Activated naive CD4-positive, alpha-beta T cell treated with anti-CD3 and anti-CD28 coated beads, Interleukin-2, amount 50 U/mL, for 72 hours (primary cell): ENCODE data around the gene ITLN2. TPM values are rescaled to one million over a fixed set of nuclear protein-coding genes. Genes with fewer than 3 reads are reported as not detected.
"Not testable (repeated sequence)": the region's sequence is repeated elsewhere in the genome, so short reads cannot be mapped to it uniquely, and the experiment has no call there.

Experiments
- ATAC-seq, 2 donors: fragments of 150-1000 bp; cut with Tn5 transposase; 2 replicates each; pipeline ENCODE4 v1.10.0; 2021; ENCODE audit warnings: mild to moderate bottlenecking in 2 of 2, moderate library complexity in 2 of 2
- DNase-seq, 2 donors: peaks; one replicate each; pipeline ENCODE4 v3.0.0; 2021 to 2022; ENCODE audit warnings: low spot score in 2 of 2
- H3K27ac Mint-ChIP-seq, 2 donors: one replicate each; pipeline ENCODE4 v1.8.0; 2022; ENCODE audit warnings: mild to moderate bottlenecking in 2 of 2, mixed read lengths in 2 of 2
- H3K36me3 Mint-ChIP-seq, 2 donors: one replicate each; pipeline ENCODE4 v1.8.0; 2022; ENCODE audit warnings: mixed read lengths in 2 of 2
- H3K9me3 Mint-ChIP-seq, 2 donors: one replicate each; pipeline ENCODE4 v1.8.0; 2022; ENCODE audit warnings: mixed read lengths in 2 of 2
- total RNA-seq, 2 donors: library from RNA; stranded (reverse); gene quantifications; one replicate each; pipeline ENCODE4 v1.2.3, GENCODE V29; 2022

ITLN2 gene
- total RNA-seq, 2 donors from 2014 or later = not detected

DNA sequence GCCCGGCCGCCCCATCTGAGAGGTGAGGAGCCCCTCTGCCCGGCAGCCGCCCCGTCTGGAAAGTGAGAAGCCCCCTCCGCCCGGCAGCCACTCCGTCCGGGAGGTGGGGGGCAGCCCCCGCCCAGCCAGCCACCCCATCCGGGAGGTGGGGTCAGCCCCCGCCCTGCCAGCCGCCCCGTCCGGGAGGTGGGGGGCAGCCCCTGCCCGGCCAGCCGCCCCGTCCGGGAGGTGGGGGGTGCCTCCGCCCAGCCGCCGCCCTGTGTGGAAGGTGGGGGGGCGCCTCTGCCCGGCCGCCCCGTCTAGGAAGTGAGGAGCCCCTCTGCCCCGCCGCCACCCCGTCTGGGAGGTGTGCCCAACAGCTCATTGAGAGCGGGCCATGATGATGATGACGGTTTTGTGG lies 21.3 kb downstream of the ITLN2 start:
- H3K27ac Mint-ChIP-seq, H3K9me3 Mint-ChIP-seq, H3K36me3 Mint-ChIP-seq, ATAC-seq, DNase-seq: not testable (repeated sequence)

DNA sequence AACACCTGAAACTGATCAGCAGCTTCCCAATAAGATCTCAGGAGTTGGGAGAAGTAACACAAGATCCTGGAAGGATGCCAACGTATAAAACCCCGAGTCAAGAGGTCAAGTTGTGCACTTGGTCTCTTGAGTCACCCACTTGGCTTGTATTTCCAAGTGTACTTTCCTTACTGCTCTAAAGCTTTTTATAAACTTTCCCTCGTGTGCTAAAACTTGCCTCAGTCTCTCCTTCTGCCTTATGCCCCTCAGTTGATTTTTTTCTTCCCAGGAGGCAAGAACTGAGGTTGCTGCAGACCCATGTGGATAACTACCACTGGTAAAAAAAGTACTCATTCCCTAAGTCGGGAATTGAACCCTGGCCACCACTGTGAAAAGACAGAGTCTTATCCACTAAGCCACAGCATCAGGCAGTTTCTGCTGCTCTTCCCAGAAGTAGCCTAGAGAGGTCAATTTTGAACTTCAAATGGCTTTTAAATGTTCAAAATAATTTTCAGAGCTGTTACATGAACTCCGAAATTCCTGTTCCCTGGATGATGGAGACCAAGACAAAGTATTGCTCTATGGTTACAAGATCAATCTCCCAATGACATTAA lies 28.9 kb downstream of the ITLN2 start:
- DNase-seq = no peak
- Mint-ChIP-seq H3K27ac (no peak overlapping the region), H3K9me3 (peaks cover 4 to 15% of the 10 kb centered on the region in 2 donors), H3K36me3 (peaks cover 10 to 28% of the 10 kb centered on the region in 2 donors)
- no peak for ATAC-seq

DNA sequence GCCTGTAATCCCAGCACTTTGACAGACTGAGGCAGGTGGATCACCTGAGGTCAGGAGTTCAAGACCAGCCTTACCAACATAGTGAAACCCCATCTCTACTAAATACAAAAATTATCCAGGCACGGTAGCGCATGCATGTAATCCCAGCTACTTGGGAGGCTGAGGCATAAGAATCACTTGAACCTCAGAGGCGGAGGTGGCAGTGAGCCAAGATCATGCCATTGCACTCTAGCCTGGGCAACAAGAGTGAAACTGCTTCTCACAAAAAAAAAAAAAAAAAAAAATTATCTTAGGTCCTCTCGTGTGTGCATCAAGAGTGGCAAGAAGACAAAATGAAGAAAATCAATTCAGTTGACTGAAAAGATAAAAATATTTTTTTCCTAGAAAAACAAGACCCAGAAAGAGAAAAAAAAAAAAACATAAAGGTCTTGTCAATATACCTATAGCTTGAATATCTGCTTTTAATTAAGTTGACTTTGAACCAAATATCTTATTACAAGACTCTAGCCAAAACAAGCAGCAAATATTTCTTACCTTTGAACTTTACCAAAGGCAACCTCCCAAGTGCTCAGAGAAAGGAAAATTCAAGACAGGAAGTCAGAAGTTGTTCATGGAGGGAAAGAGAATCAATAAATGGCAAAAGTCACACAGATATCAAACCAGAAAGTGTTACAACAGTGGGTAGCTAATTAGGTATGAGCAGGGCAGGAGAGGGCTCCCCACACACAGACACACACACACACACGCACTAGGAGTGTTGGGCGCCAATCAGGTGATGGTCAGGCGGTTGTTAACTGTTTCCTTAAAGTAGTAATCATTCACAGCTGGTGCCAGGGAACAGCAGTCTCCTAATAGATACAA lies 29.6 kb downstream of the ITLN2 start:
- H3K36me3 Mint-ChIP-seq = peaks cover 10 to 29% of the 10 kb centered on the region in 2 donors
- H3K9me3 Mint-ChIP-seq = peaks cover 4 to 17% of the 10 kb centered on the region in 2 donors
- H3K27ac Mint-ChIP-seq = no peak overlapping the region
- DNase-seq (no peak), ATAC-seq (no peak)

DNA sequence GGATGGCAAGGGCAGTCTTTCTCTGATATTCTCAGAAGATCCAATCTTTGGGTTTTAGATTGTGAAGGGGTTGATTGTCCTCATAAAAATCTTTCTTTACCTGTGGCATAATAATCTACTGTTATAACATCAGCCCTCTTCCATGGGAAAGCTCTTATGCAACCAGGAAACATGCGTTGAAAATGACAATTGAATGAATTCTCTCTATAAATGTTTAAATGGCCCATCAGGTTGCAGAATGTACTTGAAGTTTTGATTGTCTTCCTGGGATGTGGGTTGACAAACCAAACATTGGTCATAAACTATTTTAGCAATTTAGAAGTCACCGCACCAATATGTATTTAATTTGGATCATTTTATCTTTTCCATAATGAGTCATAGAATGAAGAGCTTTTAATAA lies 37.9 kb downstream of the ITLN2 start:
- Mint-ChIP-seq H3K36me3 (peaks cover 0 to 5% of the 10 kb centered on the region in 2 donors), H3K9me3 (peaks cover 0 to 13% of the 10 kb centered on the region in 2 donors), H3K27ac (no peak overlapping the region)
- DNase-seq = no peak
- no peak for ATAC-seq

DNA sequence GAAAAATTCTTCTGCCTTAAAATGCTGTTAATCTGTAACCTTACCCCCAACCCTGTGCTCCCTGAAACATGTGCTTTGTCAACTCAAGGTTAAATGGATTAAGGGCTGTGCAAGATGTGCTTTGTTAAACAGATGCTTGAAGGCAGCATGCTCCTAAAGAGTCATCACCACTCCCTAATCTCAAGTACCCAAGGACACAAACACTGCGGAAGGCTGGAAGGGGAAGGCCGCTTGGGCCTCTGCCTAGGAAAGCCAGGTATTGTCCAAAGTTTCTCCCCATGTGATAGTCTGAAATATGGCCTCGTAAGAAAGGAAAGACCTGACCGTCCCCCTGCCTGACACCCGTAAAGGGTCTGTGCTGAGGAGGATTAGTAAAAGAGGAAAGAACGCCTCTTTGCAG lies 41.4 kb downstream of the ITLN2 start:
- H3K36me3 Mint-ChIP-seq = not testable (repeated sequence)

DNA sequence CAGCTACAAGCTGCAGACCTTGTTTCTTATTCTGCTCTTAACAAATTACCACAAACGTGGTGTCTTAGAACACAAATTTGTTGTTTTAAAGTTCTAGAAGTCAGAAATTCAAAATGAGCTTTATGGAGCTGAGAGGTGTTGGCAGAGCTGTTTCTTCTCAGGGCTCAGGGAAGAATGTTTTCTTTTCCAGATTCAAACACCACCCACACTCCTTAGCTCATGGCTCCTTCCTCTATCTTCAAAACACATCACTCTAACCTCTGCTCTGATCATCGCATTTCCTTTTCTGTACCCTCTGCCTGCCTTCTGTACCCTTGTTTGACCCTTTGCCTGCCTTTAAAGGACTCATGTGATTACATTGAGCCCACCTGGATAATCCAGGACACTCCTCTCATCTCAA lies 42.7 kb downstream of the ITLN2 start:
- H3K9me3 Mint-ChIP-seq = no peaks in the 10 kb centered on the region
- DNase-seq (no peak), ATAC-seq (no peak)
- no peaks in the 10 kb centered on the region for H3K36me3 Mint-ChIP-seq
- H3K27ac Mint-ChIP-seq = peak overlapping the region in 1 of 2 donors; percentile 22

More for the DNA sequence above, 41.4 kb downstream of the ITLN2 start:
- H3K9me3 Mint-ChIP-seq, DNase-seq, H3K27ac Mint-ChIP-seq, ATAC-seq: not testable (repeated sequence)

DNA sequence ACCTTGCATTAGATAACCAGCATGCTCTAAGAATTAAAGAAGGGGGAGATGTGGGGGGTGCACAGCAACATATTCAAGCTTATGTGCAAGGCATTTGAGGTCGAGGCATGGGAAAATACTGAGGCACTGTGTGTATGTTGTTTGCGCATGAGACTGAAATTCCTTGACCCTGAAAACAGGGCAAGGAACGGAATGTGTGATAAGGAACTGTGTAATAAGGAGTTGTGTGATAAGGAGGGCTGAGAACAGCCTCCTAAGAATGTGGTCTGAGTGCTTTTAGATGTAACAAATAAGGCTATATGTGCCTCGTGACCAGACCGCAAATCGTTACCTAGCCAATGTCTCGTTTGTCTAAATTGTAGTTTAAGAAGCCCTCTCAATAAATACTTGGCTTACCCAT lies 43.2 kb downstream of the ITLN2 start:
- H3K36me3 Mint-ChIP-seq = no peaks in the 10 kb centered on the region
- no peaks in the 10 kb centered on the region for H3K9me3 Mint-ChIP-seq
- no peak overlapping the region for H3K27ac Mint-ChIP-seq
- ATAC-seq (no peak), DNase-seq (no peak)

DNA sequence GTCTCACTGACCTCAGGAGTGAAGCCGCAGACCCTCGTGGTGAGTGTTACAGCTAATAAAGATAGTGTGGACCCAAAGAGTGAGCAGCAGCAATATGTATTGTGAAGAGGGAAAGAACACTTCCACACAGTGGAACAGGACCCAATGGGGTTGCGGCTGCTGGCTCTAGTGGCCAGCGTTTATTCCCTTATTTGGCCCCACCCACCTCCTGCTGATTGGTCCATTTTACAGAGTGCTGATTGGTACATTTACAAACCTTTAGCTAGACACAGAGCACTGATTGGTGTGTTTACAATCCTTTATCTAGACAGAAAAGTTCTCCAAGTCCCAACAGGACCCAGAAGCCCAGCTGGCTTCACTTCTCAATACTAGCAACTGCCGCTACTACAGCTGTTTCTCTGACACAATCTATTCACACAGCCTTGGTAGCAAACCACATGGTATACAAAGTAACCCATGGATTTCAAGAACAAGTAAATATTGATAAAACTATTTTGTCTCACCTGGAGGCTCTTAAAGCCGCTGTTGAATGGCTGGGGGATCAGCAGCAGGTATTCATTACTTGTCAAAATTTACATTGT lies 44.3 kb downstream of the ITLN2 start:
- Mint-ChIP-seq H3K27ac (no peak overlapping the region), H3K9me3 (no peaks in the 10 kb centered on the region), H3K36me3 (no peaks in the 10 kb centered on the region)
- no peak for ATAC-seq
- no peak for DNase-seq

DNA sequence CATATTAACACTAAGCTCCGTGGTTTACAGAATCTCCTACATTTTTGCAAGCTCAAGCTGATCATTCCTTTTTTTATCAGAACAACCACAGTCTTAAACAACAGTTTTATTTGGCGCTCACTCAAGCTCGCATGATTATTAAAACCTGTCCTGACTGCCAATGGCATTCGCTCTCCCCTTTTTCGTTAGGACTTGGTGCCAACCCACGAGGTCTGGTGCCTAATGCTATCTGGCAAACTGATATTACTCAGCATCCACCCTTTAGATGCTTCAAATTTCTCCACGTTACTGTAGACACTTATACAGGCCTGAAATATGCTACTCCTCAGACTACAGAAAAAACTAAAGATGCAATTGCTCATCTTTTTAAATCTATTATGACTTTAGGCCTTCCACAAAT lies 46.6 kb downstream of the ITLN2 start:
- no peaks in the 10 kb centered on the region for H3K36me3 Mint-ChIP-seq
- H3K27ac Mint-ChIP-seq = no peak overlapping the region
- no peak for ATAC-seq
- DNase-seq = no peak
- no peaks in the 10 kb centered on the region for H3K9me3 Mint-ChIP-seq

DNA sequence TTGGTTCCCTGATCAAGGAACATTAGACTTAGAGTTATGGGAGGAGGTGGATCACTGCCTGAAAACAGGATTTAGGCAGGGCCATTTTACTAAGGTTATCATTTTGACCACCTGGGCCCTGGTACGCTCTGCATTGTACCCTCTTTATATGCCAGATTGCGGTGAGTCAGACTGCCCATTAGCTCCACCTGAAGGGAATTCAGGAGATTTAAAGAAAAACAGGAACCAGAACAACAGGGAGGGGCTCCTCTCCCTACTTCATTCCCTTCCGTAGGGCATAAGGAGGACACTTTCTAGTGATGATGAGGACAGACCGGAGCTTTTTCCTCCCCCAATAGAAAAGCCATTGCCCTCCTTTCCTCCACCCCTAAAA lies 49.0 kb downstream of the ITLN2 start:
- no peaks in the 10 kb centered on the region for H3K9me3 Mint-ChIP-seq
- no peaks in the 10 kb centered on the region for H3K36me3 Mint-ChIP-seq
- H3K27ac Mint-ChIP-seq = no peak overlapping the region
- DNase-seq (no peak), ATAC-seq (no peak)

DNA sequence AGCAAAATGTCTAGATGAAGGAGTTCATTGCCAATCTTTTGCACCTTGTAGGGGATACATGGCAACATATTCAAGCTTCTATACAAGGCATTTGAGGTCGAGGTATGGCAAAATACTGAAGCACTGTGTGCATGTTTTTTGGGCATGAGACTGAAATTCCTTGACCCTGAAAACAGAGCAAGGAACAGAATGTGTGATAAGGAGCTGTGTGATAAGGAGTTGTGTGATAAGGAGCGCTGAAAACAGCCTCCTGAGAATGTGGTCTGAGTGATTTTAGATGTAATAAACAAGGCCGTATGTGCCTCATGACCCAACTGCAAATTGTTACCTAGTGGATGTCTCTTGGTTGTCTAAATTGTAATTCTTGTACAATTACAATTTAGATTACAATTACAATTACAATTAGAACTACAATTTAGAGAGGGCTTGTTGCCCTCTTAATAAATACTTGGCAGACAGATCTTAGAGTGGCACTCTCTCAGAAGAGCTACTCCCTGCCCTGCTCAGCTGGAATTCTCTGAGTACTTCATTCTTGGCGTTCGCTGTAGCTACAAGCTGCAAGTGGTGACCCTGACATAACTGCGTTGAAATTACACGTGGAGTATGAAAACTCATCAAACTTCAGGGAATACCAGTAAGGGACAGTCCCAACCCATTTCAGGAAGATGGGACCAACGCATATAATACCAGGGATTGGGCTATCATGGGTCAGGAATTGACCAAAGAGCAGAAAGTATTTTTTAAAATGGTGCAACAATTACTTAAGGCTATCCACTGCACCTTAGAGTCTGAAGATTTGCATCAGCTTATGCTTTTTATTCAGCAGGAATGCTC lies 49.6 kb downstream of the ITLN2 start:
- ATAC-seq (no peak), DNase-seq (no peak)
- no peaks in the 10 kb centered on the region for H3K36me3 Mint-ChIP-seq
- H3K9me3 Mint-ChIP-seq = no peaks in the 10 kb centered on the region
- H3K27ac Mint-ChIP-seq = no peak overlapping the region

DNA sequence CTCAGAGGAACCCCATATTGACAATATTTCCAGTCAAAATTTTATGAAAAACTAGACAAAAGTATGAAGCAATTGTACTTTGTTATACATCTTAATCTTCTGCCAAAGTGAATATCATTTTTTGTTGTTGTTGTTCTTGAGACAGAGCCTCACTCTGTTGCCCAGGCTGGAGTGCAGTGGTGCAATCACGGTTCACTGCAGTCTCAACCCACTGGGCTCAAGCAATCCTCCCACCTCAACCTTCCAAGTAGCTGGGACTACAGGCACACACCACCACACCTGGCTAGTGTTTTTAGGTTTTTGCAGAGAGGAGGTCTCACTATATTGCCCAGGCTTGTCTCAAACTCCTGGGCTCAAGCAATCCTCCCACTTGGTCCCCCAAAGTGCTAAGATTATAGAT lies 52.4 kb downstream of the ITLN2 start:
- not testable (repeated sequence) for DNase-seq, H3K27ac Mint-ChIP-seq, H3K36me3 Mint-ChIP-seq, H3K9me3 Mint-ChIP-seq, ATAC-seq

DNA sequence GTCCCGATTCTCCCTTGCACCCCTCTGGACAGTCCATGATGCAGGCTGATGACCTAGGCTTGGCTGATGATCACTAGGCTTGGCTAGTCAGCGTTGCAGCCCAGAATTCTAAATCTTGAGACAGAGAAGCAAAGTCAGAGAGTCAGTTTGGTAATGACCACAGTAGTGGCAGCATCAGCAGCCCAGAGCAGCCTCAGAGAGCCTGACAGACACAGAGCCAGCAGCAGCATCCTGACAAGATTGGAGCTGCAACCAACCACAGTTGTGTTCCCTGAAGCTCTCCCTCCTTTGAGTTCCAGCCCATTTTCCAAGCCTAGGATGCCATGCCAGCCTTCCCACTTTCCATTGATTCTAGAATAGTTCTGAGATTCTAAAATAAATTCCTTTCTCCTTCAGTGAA lies 52.8 kb downstream of the ITLN2 start:
- ATAC-seq (no peak), DNase-seq (no peak)
- Mint-ChIP-seq H3K9me3 (no peaks in the 10 kb centered on the region), H3K27ac (no peak overlapping the region), H3K36me3 (peaks cover 0 to 6% of the 10 kb centered on the region in 2 donors)

DNA sequence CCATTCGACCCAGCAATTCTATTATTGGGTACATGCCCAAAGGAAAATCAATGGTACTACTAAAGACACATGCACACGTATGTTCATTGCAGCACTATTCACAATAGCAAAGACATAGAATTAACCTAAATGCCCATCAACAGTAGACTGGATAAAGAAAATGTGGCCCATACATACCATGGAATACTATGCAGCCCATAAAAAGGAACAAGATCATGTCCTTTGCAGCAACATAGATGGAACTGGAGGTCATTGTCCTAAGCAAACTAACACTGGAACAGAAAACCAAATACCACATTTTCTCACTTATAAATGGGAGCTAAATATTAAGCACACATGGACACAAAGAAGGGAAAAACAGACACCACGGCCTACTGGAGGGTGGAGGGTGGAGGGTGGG lies 53.9 kb downstream of the ITLN2 start:
- not testable (repeated sequence) for H3K9me3 Mint-ChIP-seq, H3K36me3 Mint-ChIP-seq, ATAC-seq, H3K27ac Mint-ChIP-seq, DNase-seq
